Measurements from ENCODE around the gene ARSG. TPM values are rescaled to one million over a fixed set of nuclear protein-coding genes. Genes with fewer than 3 reads are reported as not detected.

Gene ARSG
- total RNA-seq, 1 donor from 2014 or later, result 19.6 TPM

GRCh38 chr17:68450391-68450790 is 159.1 kb downstream of the ARSG start:
- TF ChIP-seq, protein P1, sequence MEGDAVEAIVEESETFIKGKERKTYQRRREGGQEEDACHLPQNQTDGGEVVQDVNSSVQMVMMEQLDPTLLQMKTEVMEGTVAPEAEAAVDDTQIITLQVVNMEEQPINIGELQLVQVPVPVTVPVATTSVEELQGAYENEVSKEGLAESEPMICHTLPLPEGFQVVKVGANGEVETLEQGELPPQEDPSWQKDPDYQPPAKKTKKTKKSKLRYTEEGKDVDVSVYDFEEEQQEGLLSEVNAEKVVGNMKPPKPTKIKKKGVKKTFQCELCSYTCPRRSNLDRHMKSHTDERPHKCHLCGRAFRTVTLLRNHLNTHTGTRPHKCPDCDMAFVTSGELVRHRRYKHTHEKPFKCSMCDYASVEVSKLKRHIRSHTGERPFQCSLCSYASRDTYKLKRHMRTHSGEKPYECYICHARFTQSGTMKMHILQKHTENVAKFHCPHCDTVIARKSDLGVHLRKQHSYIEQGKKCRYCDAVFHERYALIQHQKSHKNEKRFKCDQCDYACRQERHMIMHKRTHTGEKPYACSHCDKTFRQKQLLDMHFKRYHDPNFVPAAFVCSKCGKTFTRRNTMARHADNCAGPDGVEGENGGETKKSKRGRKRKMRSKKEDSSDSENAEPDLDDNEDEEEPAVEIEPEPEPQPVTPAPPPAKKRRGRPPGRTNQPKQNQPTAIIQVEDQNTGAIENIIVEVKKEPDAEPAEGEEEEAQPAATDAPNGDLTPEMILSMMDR (IDR thresholded peaks at IDR 0.05), result no peak
- H3K27me3 Mint-ChIP-seq, result no peaks in the 10 kb centered on the region
- H3K9me3 Mint-ChIP-seq, result no peaks in the 10 kb centered on the region
- POLR2A ChIA-PET, result interaction anchor here (0.6 kb wide), 1 partner anchor 457 kb away, joined by 3 read pairs; no protein-coding TSS in a partner anchor
- intact Hi-C loops (cut with micrococcal nuclease), result no loop called here
- no peak overlapping the region for H3K27ac Mint-ChIP-seq
- no peaks in the 10 kb centered on the region for H3K4me1 Mint-ChIP-seq
- peaks cover 21% of the 10 kb centered on the region for H3K36me3 Mint-ChIP-seq (ENCODE audit: low read depth)
- CTCF ChIA-PET, result no interaction called here
- H3K4me3 Mint-ChIP-seq, result no peak overlapping the region
- DNase-seq (no peak), ATAC-seq (ENCODE audit: low read depth) (no peak)

- CTCF ChIA-PET, result no interaction called here
- Mint-ChIP-seq H3K27ac (no peak overlapping the region), H3K4me3 (no peak overlapping the region), H3K4me1 (no peaks in the 10 kb centered on the region), H3K27me3 (no peaks in the 10 kb centered on the region), H3K9me3 (no peaks in the 10 kb centered on the region), H3K36me3 (ENCODE audit: low read depth) (peaks cover 21% of the 10 kb centered on the region)
- TF ChIP-seq, protein P1 (IDR thresholded peaks at IDR 0.05), result no peak
- no peak for DNase-seq
- intact Hi-C loops (cut with micrococcal nuclease), result no loop called here
- ATAC-seq (ENCODE audit: low read depth), result no peak
- POLR2A ChIA-PET, result interaction anchor here (0.6 kb wide), 1 partner anchor 457 kb away, joined by 3 read pairs; no protein-coding TSS in a partner anchor
These were observed 159.5 kb downstream of the ARSG start for GRCh38 chr17:68450801-68451200.

- Mint-ChIP-seq H3K27me3 (no peaks in the 10 kb centered on the region), H3K4me3 (no peak overlapping the region), H3K36me3 (ENCODE audit: low read depth) (peaks cover 21% of the 10 kb centered on the region), H3K4me1 (peaks cover 8% of the 10 kb centered on the region), H3K27ac (no peak overlapping the region), H3K9me3 (no peaks in the 10 kb centered on the region)
- intact Hi-C loops (cut with micrococcal nuclease), result no loop called here
- DNase-seq (no peak), ATAC-seq (ENCODE audit: low read depth) (no peak)
- CTCF ChIA-PET, result interaction anchor here (1.4 kb wide), 1 partner anchor 53 kb away, joined by 3 read pairs; no protein-coding TSS in a partner anchor
- POLR2A ChIA-PET, result no interaction called here
- TF ChIP-seq, protein P1 (IDR thresholded peaks at IDR 0.05), result no peak
These were observed 160.5 kb downstream of the ARSG start for GRCh38 chr17:68451670-68452354.

DNA sequence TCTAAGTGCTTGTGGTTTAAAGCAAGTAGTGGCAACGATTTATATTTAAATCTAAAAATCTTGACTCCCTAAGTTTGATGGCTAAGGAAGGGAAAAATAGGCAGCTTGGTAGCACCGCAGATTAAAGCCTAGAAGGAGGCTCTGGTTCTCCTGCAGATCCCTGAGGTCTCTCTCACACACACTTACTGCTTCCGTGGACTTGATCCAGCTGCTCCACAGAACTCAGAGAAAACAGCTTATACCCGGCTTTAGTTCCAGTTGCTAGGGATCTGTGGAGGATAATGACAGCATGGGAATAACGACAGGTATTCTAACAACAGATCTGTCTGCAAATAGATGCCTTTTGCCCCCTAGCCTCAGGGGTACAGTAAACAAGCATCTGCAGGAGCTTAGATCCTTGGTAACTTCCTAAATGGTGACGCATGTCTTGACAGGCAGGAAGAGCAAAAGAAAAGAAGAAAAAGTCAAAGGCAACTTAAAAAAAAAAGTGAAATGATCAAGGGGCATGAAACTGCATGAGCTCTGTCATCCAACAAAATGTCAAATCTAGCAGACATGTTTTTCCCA is 161.5 kb downstream of the ARSG start:
- Mint-ChIP-seq H3K9me3 (no peaks in the 10 kb centered on the region), H3K4me1 (peaks cover 13% of the 10 kb centered on the region), H3K27ac (no peak overlapping the region), H3K4me3 (no peak overlapping the region), H3K36me3 (ENCODE audit: low read depth) (peaks cover 21% of the 10 kb centered on the region), H3K27me3 (no peaks in the 10 kb centered on the region)
- ChIA-PET CTCF (interaction anchor here (1.1 to 1.4 kb wide), 2 partner anchors 54 to 189 kb away, joined by 3 read pairs; no protein-coding TSS in a partner anchor), POLR2A (no interaction called here)
- DNase-seq (no peak), ATAC-seq (ENCODE audit: low read depth) (no peak)
- intact Hi-C loops (cut with micrococcal nuclease), result no loop called here
- TF ChIP-seq, protein P1 (IDR thresholded peaks at IDR 0.05), result no peak

DNA sequence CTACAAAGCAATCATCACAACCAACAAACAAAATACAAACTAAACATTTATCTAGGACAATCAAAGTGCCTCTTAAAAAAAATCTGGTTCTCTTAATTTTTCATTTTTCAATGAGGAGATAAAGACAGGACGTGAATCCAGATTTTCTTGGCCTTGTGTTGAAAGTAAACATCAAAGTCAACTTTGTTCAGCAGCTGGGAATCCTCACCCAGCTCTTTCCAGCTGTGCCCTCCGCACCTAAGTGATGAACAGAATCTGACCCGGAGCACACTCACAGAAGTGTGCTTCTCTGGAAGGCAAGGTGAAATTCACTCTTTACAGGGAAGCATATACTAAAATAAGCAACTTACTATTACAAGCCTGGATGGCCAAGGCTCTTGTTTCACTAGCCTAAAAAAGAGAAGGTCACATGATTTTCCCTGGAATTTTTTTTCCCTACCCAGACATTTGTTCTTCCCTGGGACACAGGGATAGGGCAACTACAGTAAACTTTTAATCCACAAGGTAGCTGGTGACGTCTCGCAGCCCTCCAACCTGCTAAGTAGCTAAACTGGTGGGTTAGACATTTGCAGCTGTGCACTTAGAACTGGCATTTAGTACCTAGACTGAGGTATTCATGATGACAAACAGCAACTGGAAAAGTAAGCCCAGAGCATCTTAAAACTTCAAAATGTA is 162.8 kb downstream of the ARSG start:
- ChIA-PET CTCF (no interaction called here), POLR2A (interaction anchor here (0.9 kb wide), 1 partner anchor 207 kb away, joined by 7 read pairs; no protein-coding TSS in a partner anchor)
- DNase-seq (no peak), ATAC-seq (ENCODE audit: low read depth) (no peak)
- intact Hi-C loops (cut with micrococcal nuclease), result no loop called here
- H3K27ac Mint-ChIP-seq, result no peak overlapping the region
- H3K4me3 Mint-ChIP-seq, result no peak overlapping the region
- no peaks in the 10 kb centered on the region for H3K27me3 Mint-ChIP-seq
- TF ChIP-seq, protein P1 (IDR thresholded peaks at IDR 0.05), result no peak
- H3K4me1 Mint-ChIP-seq, result peaks cover 20% of the 10 kb centered on the region
- H3K9me3 Mint-ChIP-seq, result no peaks in the 10 kb centered on the region
- peaks cover 15% of the 10 kb centered on the region for H3K36me3 Mint-ChIP-seq (ENCODE audit: low read depth)
